Daoy (cell line): ENCODE data around the gene RTEL1. TPM values are rescaled to one million over a fixed set of nuclear protein-coding genes. Genes with fewer than 3 reads are reported as not detected.
"Not testable (repeated sequence)": the region's sequence is repeated elsewhere in the genome, so short reads cannot be mapped to it uniquely, and the experiment has no call there.

Experiments used
- DNase-seq: peaks from one replicate; pipeline ENCODE4 v3.0.0-alpha.2; 2015; ENCODE audit warnings: low read depth
- total RNA-seq: library from RNA; depleted of rRNA; stranded (reverse); fragments of >200 nt; shearing (Covaris generic); gene quantifications from 2 replicates; pipeline ENCODE4 v1.2.3, GENCODE V29; 2014; rRNA removed

The RTEL1 gene, protein sequence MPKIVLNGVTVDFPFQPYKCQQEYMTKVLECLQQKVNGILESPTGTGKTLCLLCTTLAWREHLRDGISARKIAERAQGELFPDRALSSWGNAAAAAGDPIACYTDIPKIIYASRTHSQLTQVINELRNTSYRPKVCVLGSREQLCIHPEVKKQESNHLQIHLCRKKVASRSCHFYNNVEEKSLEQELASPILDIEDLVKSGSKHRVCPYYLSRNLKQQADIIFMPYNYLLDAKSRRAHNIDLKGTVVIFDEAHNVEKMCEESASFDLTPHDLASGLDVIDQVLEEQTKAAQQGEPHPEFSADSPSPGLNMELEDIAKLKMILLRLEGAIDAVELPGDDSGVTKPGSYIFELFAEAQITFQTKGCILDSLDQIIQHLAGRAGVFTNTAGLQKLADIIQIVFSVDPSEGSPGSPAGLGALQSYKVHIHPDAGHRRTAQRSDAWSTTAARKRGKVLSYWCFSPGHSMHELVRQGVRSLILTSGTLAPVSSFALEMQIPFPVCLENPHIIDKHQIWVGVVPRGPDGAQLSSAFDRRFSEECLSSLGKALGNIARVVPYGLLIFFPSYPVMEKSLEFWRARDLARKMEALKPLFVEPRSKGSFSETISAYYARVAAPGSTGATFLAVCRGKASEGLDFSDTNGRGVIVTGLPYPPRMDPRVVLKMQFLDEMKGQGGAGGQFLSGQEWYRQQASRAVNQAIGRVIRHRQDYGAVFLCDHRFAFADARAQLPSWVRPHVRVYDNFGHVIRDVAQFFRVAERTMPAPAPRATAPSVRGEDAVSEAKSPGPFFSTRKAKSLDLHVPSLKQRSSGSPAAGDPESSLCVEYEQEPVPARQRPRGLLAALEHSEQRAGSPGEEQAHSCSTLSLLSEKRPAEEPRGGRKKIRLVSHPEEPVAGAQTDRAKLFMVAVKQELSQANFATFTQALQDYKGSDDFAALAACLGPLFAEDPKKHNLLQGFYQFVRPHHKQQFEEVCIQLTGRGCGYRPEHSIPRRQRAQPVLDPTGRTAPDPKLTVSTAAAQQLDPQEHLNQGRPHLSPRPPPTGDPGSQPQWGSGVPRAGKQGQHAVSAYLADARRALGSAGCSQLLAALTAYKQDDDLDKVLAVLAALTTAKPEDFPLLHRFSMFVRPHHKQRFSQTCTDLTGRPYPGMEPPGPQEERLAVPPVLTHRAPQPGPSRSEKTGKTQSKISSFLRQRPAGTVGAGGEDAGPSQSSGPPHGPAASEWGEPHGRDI (N-terminal part only)
- 11.4 and 26.0 TPM in 2 replicates for total RNA-seq

DNA sequence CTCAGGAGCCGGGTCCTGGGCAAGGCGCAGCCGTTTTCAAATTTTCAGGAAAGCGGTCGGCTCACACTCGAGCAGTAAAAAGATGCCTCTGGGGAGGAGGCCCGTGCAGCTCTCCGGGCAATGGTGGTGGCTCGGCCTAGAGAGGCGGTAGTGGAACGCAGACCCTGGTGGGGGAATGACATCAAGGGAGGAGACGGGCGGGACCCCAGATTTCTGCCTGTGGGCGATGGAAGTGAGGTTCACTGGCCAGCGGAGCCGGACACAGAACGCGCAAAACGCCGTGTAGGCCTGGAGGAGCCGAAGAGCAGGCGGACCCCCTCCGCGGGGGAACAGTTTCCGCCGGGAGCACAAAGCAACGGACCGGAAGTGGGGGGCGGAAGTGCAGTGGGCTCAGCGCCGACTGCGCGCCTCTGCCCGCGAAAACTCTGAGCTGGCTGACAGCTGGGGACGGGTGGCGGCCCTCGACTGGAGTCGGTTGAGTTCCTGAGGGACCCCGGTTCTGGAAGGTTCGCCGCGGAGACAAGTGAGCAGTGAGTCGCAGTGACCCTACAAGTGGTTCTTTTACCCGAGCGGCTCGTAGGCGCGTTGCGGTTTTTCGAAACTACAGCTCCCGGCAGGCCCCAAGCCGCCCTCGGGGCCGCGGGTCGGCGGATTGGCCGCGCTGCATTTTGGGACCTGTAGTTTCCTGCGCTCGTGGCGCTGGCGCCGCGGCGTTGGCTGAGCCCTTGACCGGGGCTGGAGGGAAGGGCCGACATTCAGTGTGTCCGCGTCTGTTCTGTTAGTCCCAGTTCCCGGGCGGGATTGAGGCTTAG is at the start of gene RTEL1:
Gene RTEL1, plus strand, starts transcription at position 376 of the 812 bp plus-strand sequence. CDS start 1,091 bp downstream, outside the sequence.
- DNase-seq: peak; percentile 92

DNA sequence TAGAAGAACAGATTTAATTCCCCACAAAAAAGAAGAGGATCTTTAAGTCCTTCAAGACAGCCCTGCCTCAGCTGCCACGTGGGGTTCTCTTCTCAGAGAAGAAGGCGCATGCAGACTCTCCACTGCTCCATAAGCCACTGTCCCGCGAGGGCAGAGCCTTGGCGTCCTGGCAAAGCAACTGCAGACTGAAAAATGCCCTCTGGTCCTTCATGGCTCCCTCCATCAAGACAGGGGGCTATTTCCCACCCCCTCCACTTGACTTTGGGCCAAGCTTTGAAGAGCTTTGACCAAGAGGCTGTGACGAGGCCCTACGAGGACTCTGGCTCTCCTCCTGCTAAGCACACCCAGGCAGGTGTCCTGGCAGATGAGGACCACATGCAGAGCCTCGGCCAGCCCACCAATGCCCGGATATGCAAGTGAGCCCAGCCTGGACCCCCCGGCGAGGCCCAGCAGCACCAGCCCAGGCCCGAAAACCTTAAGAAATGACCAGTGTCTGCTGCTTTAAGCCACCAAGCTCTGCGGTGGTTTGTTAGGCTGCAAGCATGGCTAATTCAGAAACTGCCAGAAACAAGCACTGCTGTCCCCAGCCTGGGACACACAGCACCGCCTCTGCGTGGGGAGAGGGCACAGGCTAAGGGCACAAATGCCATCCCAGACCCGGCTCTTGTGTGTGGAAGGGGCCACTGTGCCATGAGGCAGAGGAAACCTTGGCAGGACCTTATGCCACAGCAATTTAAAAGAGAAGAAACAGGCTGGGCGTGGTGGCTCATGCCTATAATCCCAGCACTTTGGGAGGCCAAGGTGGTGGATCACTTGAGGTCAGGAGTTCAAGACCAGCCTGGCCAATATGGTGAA is 47.3 kb upstream of the RTEL1 start:
- DNase-seq: no peak

DNA sequence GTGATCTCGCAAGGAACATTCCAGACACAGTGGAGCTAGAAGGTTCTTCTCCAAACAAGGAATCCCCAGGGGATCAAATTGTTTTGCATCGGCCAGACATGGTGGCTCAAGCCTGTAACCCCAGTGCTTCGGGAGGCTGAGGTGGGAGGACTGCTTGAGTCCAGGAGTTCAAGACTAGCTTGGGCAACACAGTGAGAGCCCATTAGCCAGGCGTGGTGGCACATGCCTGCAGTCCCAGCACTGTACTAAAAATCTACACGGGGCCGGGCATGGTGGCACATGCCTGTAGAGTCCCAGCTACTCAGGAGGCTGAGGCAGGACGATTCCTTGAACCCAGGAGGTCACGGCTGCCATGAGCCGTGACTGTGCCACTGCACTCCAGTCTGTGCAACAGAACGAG is 46.5 kb upstream of the RTEL1 start:
- DNase-seq: no peak

DNA sequence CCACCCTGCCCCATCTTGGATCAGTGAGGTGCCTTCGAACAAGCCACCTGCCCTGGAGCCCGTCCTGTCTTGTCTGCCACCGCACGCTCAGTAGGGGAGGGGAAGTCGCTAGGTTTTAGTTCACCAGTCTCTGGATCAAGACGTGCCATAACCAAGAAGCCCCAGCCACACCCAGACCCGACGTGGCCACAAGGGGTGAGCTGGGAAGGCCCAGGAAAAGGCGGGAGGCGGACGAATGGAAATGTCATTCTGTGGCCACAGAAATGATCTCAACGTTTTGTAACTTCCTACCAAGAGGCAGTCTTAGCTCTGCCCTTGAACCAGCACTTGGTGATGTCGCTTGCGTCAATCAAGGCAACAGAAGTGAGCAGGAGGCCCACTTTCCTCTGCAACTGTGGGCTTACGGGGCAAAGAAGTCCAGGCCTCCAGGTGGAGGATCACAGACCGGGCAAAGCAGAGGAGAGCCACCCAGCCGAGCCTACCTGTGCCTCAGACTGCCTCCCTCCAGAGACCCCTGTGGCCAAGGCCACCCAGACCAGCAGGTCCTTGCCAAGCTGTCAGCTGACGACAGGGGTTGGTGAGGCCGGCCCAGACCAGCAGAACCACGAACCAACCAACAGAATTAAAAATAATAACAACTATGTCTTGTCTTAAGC is 45.7 kb upstream of the RTEL1 start:
- no peak for DNase-seq

DNA sequence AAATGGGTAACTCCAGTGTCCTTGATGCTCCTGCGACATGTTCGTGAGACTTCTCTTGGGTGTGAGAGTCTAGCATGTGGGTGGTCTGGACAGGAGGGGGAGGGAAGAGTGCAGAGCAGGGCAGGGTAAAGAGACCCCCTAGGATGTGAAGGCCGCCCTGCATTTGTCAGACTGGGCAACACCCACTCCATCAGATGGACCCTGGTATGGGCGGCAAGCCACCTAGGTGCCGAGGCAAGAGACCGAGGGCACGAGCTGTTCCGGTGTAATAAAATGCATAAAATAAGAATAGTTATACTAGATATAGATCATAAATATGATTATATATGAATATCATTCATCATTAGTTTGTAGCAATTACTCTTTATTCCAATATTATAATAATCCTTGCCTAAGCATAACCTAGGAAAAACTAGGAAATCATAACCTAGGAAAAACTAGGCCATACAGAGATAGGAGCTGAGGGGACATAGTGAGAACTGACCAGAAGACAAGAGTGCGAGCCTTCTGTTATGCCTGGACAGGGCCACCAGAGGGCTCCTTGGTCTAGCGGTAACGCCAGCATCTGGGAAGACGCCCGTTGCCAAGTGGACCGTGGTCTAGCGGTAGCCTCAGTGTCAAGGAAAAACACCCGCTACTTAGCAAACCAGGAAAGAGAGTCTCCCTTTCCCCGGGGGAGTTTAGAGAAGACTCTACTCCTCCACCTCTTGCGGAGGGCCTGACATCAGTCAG is 44.1 kb upstream of the RTEL1 start:
- not testable (repeated sequence) for DNase-seq

DNA sequence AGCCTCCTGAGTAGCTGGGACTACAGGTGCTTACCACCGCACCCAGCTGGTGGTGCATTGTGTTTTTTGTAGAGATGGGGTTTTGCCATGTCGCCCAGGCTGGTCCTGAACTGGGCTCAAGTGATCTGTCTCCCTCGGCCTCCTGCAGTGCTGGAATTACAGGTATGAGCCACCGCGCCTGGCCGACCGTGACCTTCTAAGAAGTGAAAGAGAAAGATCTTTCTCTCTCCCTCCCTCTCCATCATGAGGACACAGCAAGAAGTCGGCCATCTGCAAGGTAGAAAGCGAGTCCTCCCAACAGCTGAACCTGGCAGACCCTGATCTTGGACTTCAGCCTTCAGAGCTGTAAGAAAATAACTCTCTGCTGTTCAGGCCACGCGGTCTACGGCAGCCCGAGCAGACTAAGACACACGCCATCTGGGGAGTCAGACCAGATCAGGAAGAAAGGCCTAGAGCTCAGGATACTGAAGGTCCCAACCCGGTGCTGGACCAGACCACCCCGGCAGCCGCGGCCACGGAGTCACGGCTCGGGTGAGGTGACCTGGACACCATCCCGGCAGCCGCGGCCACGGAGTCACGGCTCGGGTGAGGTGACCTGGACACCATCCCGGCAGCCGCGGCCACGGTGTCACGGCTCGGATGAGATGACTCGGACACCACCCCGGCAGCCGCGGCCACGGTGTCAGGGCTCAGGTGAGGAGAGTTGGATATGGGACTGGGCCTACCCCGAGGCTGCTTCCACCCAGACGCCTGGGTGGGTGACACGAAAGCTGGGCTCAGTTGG is 40.8 kb upstream of the RTEL1 start:
- DNase-seq: no peak

DNA sequence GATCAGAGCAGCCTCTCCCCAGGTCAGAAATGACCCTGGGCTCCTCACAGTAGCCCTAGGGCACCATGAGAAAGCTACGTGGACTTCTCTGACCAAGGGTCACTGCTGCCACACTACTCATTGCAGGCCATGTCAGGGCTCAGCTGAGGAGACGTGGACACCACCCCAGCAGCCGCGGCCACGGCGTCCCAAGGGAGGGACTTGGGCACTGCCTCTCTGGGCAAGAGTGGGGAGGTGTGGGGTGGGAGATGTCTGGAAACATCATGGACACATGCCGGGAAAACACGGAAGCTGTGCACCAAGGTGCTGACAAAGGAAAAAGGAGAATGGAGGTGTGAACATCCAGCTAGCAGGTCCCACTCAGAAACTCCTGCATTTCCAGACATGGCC is 40.2 kb upstream of the RTEL1 start:
- DNase-seq: no peak

DNA sequence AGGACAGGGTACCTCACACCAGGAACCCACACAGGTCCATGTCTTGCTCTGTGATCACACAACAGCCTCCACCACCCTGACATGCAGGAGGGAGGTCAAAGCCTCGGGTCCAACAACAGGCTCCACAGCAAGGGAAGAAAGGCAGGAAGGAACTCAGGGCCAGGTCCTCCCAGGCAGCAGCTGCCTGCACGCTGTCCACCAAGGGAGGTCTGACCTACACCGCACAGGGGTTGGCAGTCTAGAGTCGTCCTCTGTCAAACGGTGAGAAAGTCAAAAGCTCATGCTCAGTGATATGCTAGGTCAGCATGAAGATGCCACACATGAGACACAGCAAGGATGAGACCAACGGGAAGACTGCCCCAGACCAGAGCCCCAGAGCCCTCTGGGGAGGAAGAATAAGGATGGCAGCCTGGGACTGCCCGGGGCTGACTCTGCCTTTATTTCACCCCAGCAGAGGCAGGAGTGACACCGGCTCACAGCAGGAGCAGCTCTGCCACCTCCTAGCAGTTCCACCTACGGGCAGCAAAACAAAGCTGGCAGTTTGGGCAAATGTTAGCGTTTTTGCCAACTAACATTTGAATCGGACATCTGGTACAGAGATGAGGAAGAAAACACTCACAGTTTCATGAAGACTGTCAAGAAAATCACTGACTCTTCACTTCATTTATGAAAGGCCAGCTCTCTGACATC is 39.7 kb upstream of the RTEL1 start:
- no peak for DNase-seq

DNA sequence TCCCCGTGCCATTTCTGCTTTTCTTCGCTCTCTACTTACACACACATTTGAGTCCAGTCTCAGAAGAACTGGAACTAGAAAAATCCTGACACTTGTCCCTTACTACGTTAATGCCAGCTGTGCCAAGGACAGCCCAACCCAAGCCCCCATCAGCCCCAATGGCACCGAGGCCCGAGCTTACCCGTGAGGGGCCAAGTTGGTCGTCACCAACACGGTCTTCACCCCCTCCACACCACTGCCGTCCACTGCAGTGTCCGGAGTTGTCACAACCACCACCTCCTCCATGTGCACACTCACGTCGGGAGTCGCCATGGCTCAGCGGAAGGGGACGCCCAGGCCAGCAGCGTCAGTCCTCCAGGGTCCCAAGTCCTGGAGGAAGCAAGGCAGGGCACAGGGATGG is 39.0 kb upstream of the RTEL1 start:
- no peak for DNase-seq

DNA sequence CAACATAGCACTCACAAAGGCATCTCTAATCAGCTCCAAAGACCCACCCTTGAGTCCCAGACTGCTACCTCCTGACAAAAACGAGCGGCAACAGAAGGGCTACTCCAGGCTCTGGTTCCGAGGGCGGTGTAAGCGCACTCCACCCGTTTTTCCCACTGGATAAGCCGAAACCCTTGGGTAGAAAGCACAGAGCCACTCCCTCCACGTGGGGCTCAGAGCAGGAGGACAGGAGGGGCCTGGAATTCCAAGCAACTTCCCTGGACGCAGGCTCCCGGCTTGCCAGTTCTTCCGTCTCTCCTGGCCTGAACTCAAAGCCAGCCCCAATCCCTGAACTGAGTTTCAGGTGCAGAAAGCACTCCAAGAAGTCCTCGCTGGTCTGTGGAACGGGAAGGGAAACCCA is 38.6 kb upstream of the RTEL1 start:
- no peak for DNase-seq

DNA sequence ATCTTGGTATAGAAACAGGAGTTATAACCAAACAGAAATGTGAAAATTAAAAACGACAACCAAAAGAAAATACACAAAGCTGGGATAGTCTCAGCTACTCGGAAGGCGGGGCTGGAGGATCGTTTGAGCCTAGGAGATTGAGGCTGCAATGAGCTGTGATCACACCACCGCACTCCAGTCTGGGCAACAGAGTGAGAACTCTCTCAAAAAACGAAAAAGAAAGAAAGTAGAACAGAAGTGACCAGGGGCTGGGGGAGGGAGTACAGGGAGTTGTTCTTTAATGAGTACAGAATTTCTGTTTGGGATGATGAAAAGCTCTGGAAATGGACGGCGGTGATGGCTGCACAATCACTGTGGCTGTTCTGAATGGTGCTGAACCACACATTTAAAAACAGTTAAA is 37.1 kb upstream of the RTEL1 start:
- no peak for DNase-seq

DNA sequence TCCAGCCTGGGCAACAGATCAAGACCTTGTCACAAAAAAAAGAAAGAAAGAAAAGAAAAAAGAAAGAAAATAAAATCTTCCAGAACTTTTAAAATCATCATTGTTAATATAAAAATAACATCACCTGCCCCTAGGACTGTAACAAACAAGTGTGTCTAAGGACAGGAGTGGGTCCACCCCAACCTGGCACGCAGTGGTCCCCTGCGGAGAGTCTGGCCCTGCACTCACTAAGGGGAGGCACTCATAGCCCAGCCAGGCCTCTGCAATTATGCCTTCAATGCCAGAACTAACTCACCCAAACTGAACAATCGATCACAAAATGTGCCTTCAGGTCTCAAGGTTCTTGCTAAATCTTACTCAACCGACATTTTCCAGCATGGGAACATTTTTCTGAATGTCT is 36.0 kb upstream of the RTEL1 start:
- no peak for DNase-seq

DNA sequence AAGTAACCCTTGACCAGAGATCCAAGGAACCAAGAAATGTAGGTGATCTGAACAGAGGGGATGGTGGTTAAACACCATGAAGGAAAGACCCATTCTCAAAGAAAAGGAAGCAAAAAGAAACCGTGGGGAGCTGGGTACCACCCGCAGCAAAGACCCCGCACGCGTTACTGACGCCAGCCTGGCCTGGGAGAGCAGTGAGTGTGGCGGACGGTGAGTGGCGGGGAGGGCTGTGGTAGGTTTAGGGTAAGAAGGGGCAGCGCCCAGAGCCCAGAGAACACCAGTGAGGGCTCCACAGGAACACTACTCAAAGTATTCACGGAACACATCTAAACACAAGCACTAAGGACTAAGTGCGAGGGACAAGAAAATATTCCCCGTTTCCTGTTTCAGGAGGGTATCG is 35.4 kb upstream of the RTEL1 start:
- DNase-seq: no peak

DNA sequence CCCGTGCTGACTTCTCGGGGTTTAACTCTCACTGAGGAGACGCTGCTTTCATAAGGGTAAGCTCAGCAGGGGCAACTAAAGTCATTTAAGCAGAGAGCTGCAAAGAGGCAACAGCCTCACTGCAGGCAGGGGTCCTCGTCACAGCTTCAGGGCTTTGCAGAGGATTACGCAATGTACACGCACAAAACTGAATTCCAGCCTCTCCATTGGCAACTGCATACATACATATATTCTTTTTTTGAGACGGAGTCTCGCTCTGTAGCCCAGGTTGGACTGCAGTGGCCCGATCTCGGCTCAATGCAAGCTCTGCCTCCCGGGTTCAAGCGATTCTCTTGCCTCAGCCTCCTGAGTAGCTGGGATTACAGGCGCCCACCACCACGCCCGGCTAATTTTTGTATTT is 33.6 kb upstream of the RTEL1 start:
- no peak for DNase-seq

DNA sequence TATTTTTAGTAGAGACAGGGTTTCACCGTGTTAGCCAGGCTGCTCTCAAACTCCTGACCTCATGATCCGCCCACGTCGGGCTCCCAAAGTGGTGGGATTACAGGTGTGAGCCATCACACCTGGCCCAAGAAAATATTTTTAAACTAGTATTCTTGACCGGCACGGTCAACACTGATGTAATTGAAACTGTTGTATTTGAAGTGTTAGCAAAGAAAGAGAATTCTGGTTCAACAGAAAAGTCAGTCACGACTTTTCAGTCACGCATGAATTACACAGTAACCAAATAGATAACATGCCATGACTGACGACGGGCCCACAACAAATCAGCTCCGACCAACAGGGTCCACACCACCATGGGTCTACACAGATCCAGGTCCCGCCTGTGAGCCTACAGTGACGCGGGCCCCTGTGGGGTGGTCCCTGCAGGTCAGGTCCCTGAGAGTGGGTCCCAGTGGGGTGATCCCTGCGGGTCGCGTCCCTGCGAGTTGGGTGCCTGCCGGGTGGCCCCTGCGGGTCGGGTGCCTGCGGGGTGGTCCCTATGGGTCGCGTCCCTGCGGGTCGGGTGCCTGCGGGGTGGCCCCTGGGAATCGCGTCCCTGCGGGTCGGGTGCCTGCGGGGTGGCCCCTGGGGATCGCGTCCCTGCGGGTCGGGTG is 32.2 kb upstream of the RTEL1 start:
- peak; percentile 30 for DNase-seq

DNA sequence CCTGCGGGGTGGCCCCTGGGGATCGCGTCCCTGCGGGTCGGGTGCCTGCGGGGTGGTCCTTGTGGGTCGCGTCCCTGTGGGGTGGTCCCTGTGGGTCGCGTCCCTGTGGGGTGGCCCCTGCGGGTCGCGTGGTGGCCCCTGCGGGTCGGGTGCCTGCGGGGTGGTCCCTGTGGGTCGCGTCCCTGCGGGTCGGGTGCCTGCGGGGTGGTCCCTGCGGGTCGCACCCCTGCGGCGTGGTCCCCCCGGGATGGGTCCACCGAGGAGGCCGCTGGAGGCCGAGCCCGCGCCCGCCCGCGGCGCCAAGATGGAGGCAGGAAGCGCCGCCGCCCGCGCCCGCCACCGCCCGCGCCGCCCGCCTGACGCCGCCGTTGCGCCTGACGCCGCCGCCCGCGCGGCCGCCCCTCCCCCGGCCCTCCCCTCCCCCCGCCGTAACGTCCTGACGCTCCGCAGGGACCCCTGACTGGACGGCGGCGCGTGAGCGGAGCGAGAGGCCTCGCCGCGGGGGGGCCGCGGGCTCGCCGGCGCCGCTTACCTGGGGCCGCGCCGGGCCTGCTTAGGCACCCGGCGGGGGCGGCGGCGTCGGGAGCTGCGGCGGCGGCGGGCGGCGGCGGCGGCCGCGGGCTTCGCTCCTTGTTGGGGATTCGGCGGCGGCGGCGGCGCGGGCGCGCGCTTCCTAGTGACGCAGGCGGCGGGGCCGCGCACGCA is 31.5 kb upstream of the RTEL1 start, which contains the start of gene GMEB2:
Gene GMEB2, minus strand, starts transcription at position 678 of the 705 bp plus-strand sequence. CDS start 7,704 bp downstream, outside the sequence.
- peak; percentile 78 for DNase-seq
